Heart right ventricle (tissue), 16 donors: ENCODE data around the gene VIPR1. TPM values are rescaled to one million over a fixed set of nuclear protein-coding genes. Genes with fewer than 3 reads are reported as not detected.

ENCODE experiments used
- ATAC-seq, 8 donors: fragments of 200-7000 bp; cut with Tn5 transposase; one replicate each; pipeline ENCODE4 v1.9.1; 2020; ENCODE audit warnings: mild to moderate bottlenecking in 8 of 8, moderate library complexity in 8 of 8, moderate number of reproducible peaks in 1 of 8
- DNase-seq, 2 donors: peaks; one replicate each; pipeline ENCODE4 v3.0.0-alpha.2; 2020
- H3K27ac ChIP-seq, 10 donors: fragments of 200-600 bp; sonication (generic) in 2 of 10; one replicate each; pipeline versions ENCODE4 v1.5.0 to v1.8.0; 2020 to 2022; ENCODE audit warnings: mild to moderate bottlenecking in 3 of 10
- H3K27me3 ChIP-seq, 7 donors: fragments of 200-600 bp; one replicate each; pipeline ENCODE4 v1.8.0; 2021 to 2022; ENCODE audit warnings: mild to moderate bottlenecking in 2 of 7
- H3K36me3 ChIP-seq, 9 donors: fragments of 200-600 bp; sonication (generic) in 1 of 9; one replicate each; pipeline versions ENCODE4 v1.5.0 to v1.8.0; 2020 to 2022; ENCODE audit warnings: mild to moderate bottlenecking in 2 of 9
- H3K4me1 ChIP-seq, 9 donors: fragments of 200-600 bp; sonication (generic) in 1 of 9; one replicate each; pipeline versions ENCODE4 v1.5.0 to v1.8.0; 2020 to 2022; ENCODE audit warnings: mild to moderate bottlenecking in 4 of 9
- H3K4me3 ChIP-seq, 10 donors: fragments of 200-600 bp; sonication (generic) in 2 of 10; one replicate each; pipeline versions ENCODE4 v1.5.0 to v1.8.0; 2020 to 2022; ENCODE audit warnings: mild to moderate bottlenecking in 7 of 10, moderate library complexity in 2 of 10
- H3K9me3 ChIP-seq, 11 donors: fragments of 200-600 bp in 10 of 11; sonication (generic) in 2 of 11; one replicate each; pipeline versions ENCODE4 v1.5.0 to v1.8.0; 2013 to 2022; ENCODE audit warnings: mild to moderate bottlenecking in 2 of 11, control low read depth in 1 of 11, moderate library complexity in 1 of 11
- CTCF ChIP-seq, 9 donors: fragments of 200-600 bp; sonication (generic) in 2 of 9; IDR thresholded peaks; one replicate each; pipeline versions ENCODE4 v1.5.0 to v1.8.0; 2021 to 2022; ENCODE audit warnings: antibody characterized with exemption in 9 of 9, mild to moderate bottlenecking in 5 of 9, moderate library complexity in 1 of 9
- whole genome bisulfite sequencing, 2 donors: extraction: QIAGEN DNeasy Blood & Tissue Kit; methylation state at CpG; one replicate each; pipeline ENCODE4 v1.1.7; 2013; ENCODE audit warnings: inconsistent platforms in 1 of 2; 5-methylcytosine and 5-hydroxymethylcytosine counted together
- intact Hi-C, 10 donors: fragments of 100-400 bp; cut with DNase I; formaldehyde crosslinking; loops; one replicate each; pipeline versions ENCODE4 v1.11.1 to v1.14.2; 2022
- polyA plus RNA-seq, 2 donors: library from polyadenylated mRNA; stranded (reverse); fragments of 200-250 nt; gene quantifications; one replicate each; pipeline ENCODE4 v1.2.3, GENCODE V29; 2013
- total RNA-seq, 10 donors: library from RNA; stranded (reverse); fragmentation: NEBNext Ultra II Directional in 3 of 10; extraction: Animal tissue kit (Norgen Biotek cat#: 25700) in 3 of 10; gene quantifications; one replicate each; pipeline versions ENCODE4 v1.2.1 to v1.2.4, GENCODE V29; 2021 to 2023
- donor health status: Arrhythmogenic right ventricular cardiomyopathy.
- donor health status: ischemic (EF 13 %, LVEDD 7.1; RV severe dilation, severe dysfunction).
- donor health status: healthy with polysubstance abuse.
- donor health status: DM: no; HTN: yes; CAD: no.
- donor health status: DM: no; HTN: no; CAD: no.
- donor health status: ischemic (EF 25% LVEDD 6.9; RV normal size, moderate dysfunction).
- donor health status: ischemic (EF 25% LVEDD 5.7; RV mildly dilated, moderate dysfunction).
- donor health status: healthy.
- donor health status: DM: yes; HTN: yes; CAD: no.
- donor health status: Ischemic cardiomyopathy.
- donor health status: ischemic (EF 35%, LVEDD 5.7; RV mildly dilated, moderate dysfunction).
- donor health status: nonischemic (EF 11% LVEDD 7.7; RV severe dilation, severe dysfunction).
- donor health status: DM: yes; HTN: yes; CAD: no.
- donor health status: PGD.
- donor health status: ischemic (EF 29% LVEDD 5.4; RV normal size, mild dysfunction).
- donor health status: nonischemic (EF 23%, LVEDD 6.1; RV moderate dilation, normal function).

VIPR1 gene
- total and polyA plus RNA-seq, 12 donors = 0.76 to 8.3 (median 1.9) TPM

GRCh38 chr3:42499478-42499871, 3.0 kb upstream of the VIPR1 start:
- ATAC-seq (no peak), DNase-seq (no peak)
- 84 to 92% methylated on average over 3 of the region's 3 CpGs for WGBS, 2 donors
- intact Hi-C loops = no loop called here
- H3K9me3 ChIP-seq = no peaks in the 10 kb centered on the region
- TF ChIP-seq CTCF (IDR thresholded peaks at IDR 0.05) = no peak
- no peaks in the 10 kb centered on the region for H3K36me3 ChIP-seq
- H3K27ac ChIP-seq = no peak overlapping the region
- no peak overlapping the region for H3K4me3 ChIP-seq
- peaks cover 0 to 48% (median 38%) of the 10 kb centered on the region in 7 donors for H3K27me3 ChIP-seq
- H3K4me1 ChIP-seq = peaks cover 8 to 30% (median 16%) of the 10 kb centered on the region in 9 donors

DNA sequence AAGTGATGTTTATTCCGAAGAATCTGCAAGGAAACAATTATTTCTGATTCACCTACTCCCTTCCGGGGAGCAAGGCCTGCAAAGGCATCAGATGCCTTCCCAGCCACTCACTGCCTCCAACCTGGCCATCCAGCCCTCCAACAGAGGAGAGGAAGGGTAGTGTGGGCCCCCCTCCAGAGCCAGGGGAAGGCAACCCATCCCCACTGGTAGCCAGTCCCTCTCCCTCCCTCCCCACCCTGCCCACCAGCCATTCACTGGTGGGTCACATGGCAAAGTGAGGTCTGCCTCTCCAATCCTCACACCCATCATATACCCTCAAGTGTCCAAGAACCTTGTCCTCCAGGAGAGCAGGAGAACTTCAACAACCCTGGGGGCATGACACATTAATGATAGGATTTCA, 2.4 kb upstream of the VIPR1 start:
- intact Hi-C loops = loop anchor here in 8 of 10 donors (2.0 to 5.0 kb wide), 3 partner anchors 37 to 47 kb away; no protein-coding TSS in a partner anchor
- 60 to 65% methylated on average over 2 of the region's 2 CpGs for WGBS, 2 donors
- ATAC-seq (no peak), DNase-seq (peak in 1 of 2 donors; percentile 1)
- no peaks in the 10 kb centered on the region for H3K36me3 ChIP-seq
- TF ChIP-seq CTCF (IDR thresholded peaks at IDR 0.05) = no peak
- H3K9me3 ChIP-seq = no peaks in the 10 kb centered on the region
- no peak overlapping the region for H3K27ac ChIP-seq
- H3K4me3 ChIP-seq = no peak overlapping the region
- H3K27me3 ChIP-seq = peaks cover 0 to 48% (median 38%) of the 10 kb centered on the region in 7 donors
- peaks cover 8 to 30% (median 16%) of the 10 kb centered on the region in 9 donors for H3K4me1 ChIP-seq

DNA sequence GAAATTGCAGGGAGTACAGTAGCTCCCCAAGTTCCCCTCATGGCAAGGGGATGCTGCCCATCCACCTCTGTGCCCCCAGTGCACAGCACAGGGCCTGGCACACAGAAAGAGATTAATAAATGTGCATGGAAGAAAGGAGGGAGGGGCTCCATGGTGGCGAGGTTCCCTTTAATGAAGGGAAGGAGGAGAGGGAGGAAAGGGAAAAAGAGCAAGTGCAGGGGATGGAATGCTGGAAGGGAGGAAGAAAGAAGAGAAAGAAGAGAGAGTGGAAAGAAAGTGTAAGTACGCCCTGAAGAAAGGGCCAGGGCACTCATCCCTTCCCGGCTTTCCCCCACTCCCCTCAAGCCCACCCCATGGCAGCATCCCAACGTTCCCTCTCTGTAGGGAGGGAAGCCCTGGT, 1.5 kb upstream of the VIPR1 start:
- no peak for ATAC-seq
- peaks cover 0 to 48% (median 38%) of the 10 kb centered on the region in 7 donors for H3K27me3 ChIP-seq
- H3K4me1 ChIP-seq = peaks cover 8 to 30% (median 16%) of the 10 kb centered on the region in 9 donors
- no peaks in the 10 kb centered on the region for H3K9me3 ChIP-seq
- H3K4me3 ChIP-seq = peak overlapping the region in 1 of 10 donors; percentile 54
- no peak for TF ChIP-seq CTCF (IDR thresholded peaks at IDR 0.05)
- 45 to 48% methylated on average over 4 of the region's 4 CpGs for WGBS, 2 donors
- intact Hi-C loops = loop anchor here in 8 of 10 donors (2.0 to 5.0 kb wide), 3 partner anchors 36 to 46 kb away; no protein-coding TSS in a partner anchor
- DNase-seq = no peak
- H3K36me3 ChIP-seq = no peaks in the 10 kb centered on the region
- H3K27ac ChIP-seq = peak overlapping the region in 1 of 10 donors; percentile 39

DNA sequence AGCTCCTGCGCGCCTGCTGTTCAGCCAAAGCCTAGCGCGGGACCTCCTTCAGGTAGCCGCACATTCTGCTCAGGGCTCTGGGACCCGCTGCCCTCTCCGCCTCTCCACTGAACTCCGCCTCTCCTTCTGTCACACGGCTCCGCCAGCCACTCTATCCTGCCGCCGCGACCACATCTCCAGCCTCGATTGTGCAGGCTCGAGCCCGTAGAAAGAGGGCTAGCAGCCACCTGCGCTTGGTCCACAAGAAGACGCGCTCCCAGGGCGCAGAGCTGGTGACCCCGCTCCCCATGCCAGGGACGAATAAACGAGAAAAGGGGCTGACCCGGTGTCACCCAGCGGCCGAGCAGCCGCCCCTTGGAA, 1.1 kb upstream of the VIPR1 start:
- H3K27me3 ChIP-seq = peaks cover 0 to 48% (median 38%) of the 10 kb centered on the region in 7 donors
- 17 to 19% methylated on average over 27 of the region's 27 CpGs for WGBS, 2 donors
- H3K27ac ChIP-seq = peak overlapping the region in 4 of 10 donors; percentile 21 to 43 (median 32)
- H3K9me3 ChIP-seq = no peaks in the 10 kb centered on the region
- no peak for DNase-seq
- peak overlapping the region in 9 of 10 donors; percentile 35 to 62 (median 52) for H3K4me3 ChIP-seq
- H3K36me3 ChIP-seq = no peaks in the 10 kb centered on the region
- TF ChIP-seq CTCF (IDR thresholded peaks at IDR 0.05) = no peak
- intact Hi-C loops = loop anchor here in 8 of 10 donors (2.0 to 5.0 kb wide), 3 partner anchors 36 to 46 kb away; no protein-coding TSS in a partner anchor
- ATAC-seq = peak in 2 of 8 donors; percentile 1 to 12
- peaks cover 8 to 30% (median 16%) of the 10 kb centered on the region in 9 donors for H3K4me1 ChIP-seq
